A549 treated with AZD2906 at 1 μM for 4 hours (cell line): ENCODE results near the gene ATP6V1B1. TPM values are rescaled to one million over a fixed set of nuclear protein-coding genes. Genes with fewer than 3 reads are reported as not detected.

Experiments
- total RNA-seq: library from RNA; stranded (reverse); fragments of 200-300 nt; extraction: Qiagen RNA extraction; gene quantifications from 5 replicates; pipeline ENCODE4 v1.2.3, GENCODE V29; 2022

Gene ATP6V1B1
- 1.3 to 2.3 TPM (median 1.7 TPM) in 5 replicates for total RNA-seq

DNA sequence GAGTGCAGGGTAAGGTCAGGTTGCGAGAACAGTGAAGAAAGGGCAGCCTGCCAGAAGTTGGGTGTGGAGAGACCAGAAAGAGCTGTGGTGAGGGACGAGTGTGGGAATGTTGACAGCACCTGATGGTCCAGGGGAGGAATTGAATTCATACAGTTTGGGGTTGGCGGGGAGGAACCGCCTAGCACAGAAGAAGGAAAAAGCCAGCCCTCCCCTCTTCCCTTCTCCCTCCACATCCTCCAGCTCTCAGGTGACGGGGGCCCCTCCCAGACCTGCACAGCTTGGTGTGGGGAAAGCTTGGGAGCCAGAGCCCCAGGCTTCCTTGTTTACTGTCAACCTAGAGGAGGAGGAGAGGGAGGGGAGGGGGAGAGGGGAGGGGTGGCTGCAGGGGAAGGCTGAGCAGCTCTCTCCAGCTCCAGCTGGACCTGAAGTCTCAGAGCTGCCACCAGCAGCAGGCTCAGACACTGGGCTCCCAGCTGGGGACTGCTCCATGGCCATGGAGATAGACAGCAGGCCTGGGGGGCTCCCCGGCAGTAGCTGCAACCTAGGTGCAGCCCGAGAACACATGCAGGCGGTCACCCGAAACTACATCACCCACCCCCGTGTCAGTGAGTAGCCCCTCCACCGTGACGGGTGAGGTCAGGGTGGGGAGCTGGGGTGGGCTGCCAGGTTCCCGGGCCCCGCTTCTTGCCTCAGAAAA lies at the start of gene ATP6V1B1:
Gene ATP6V1B1, plus strand, starts transcription at position 433 of the 697 bp plus-strand sequence. Its CDS starts 55 bp downstream, at position 488.

DNA sequence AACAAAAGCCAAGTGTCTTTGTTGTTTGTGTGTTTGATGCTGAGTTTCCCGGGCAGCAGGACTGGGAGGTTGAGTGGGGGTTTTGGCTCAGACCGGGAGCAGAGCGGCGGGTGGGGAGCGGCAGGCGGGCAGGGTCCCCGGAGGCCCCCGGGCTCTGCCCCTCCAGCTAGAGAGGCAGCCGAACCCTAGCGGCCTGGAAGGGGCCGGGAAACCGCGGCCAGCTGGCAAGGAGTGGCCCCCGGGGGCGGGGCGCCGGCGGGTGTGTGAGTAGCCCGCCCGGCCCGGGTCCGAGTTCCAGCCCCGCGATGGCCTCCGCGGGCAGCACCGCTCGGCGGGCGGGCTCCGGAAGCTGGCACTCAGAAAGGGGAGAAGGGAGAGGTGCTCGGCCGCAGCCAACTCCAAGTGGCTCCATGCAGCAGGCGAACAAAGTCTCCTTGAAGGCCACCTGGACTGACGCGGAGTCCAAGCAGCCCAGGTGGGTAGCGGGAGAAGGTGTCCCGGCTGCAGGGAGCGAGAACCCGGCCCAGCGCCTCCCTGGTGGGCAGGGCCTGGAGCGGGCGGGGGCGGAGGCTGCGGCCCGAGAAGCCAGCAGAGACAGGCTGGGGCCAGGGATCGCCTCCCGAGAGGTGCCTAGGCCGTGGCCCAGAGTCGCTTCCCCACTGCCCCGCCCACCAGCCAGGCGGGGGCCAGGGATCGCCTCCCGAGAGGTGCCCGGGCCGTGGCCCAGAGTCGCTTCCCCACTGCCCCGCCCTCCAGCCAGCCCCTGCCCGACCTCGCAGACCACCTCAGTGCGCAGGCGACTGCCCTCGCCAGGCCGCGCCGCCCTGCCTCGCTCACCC lies 42.9 kb downstream of the ATP6V1B1 start, which contains the start of gene ANKRD53:
Gene ANKRD53, plus strand, starts transcription at position 290 of the 839 bp plus-strand sequence. Its CDS starts 16 bp downstream, at position 306.

DNA sequence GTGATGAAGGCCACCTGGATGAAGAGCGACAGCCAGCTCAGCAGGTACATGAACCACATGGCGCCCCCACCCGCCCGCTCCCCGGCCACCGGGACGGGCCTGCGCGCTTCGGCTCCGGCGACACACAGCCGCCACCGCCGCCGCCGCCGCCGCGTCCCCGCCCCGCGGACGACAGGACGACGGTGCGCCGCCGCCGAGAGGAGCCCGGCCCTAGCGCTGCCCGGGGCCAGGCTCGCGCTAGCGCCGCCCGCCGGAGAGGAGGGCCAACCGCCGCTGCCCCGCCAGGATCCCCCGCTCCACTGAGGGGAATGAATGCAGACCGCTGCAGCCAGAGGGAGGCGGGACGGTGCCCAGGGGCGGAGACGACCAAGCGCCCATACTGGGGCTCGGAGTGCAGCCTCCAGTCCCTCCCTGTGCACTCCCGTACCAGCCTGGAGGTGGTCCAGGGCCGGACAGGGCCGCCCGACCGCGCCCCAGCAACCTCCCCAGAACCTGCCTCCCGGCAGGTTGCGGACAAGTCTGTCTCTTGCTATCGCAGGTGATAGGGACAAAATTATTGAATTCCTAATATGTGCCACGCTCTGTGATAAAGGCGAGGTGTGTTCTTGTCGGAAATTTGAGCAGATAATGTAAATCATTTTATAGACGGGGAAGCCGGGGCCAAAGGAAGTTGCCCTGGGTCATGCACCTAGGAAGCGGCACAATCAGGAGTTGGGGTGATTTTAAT lies 59.2 kb downstream of the ATP6V1B1 start, which contains the start of gene TEX261:
Gene TEX261, minus strand, starts transcription at position 175 of the 727 bp plus-strand sequence. Its CDS starts 116 bp downstream, at position 59.

Other genes with a start within 250 kb of the ATP6V1B1 start
- gene ADD2, start 167.7 kb upstream of the ATP6V1B1 start, total RNA-seq: 22.2 to 29.0 TPM (median 25.0 TPM) in 5 replicates
- not detected in 5 replicates for gene FIGLA, start 145.3 kb upstream of the ATP6V1B1 start, total RNA-seq
- gene CLEC4F, start 115.3 kb upstream of the ATP6V1B1 start, total RNA-seq: not detected in 5 replicates
- gene CD207, start 100.1 kb upstream of the ATP6V1B1 start, total RNA-seq: not detected in 5 replicates
- 3.2 to 5.1 TPM (median 4.2 TPM) in 5 replicates for gene VAX2, start 35.3 kb upstream of the ATP6V1B1 start, total RNA-seq
- 0.06 to 0.16 TPM (median 0.12 TPM) in 4 of 5 replicates, not detected in the other for gene ANKRD53, start 42.7 kb downstream of the ATP6V1B1 start, total RNA-seq
- 75.7 to 81.9 TPM (median 79.7 TPM) in 5 replicates for gene TEX261, start 59.0 kb downstream of the ATP6V1B1 start, total RNA-seq
- 63.1 to 95.5 TPM (median 89.1 TPM) in 5 replicates for gene NAGK, start 132.7 kb downstream of the ATP6V1B1 start, total RNA-seq
- gene MCEE, start 194.3 kb downstream of the ATP6V1B1 start, total RNA-seq: 9.9 to 12.8 TPM (median 11.2 TPM) in 5 replicates
- 35.3 to 48.5 TPM (median 37.3 TPM) in 5 replicates for gene MPHOSPH10, start 194.7 kb downstream of the ATP6V1B1 start, total RNA-seq